ENCODE results near the gene TENT4B. TPM values are rescaled to one million over a fixed set of nuclear protein-coding genes. Genes with fewer than 3 reads are reported as not detected.

Gene TENT4B
- total and polyA plus RNA-seq, 2 experiments from 2014 or later = 7.7 to 14.8 TPM

DNA sequence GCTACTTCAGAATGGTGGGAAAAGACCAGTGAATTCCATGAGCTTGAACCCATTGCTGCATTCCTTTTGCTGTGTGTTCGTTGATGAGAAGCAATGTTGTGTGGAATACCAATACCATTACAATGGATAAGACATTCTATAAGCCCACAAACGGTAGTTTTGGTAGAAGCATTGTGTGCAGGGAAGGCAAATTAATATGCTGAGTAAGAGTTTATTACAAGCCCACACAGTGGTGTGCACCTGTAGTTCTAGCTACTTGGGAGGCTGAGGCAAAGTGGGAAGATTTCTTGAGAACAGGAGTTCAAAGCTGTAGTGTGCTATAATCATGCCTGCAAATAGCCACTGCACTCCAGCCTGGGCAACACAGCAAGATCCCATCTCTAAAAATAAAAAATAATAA is 19.9 kb upstream of the TENT4B start:
- Histone ChIP-seq H3K4me2 (no peak overlapping the region), H3K27ac (no peak overlapping the region), H4K20me1 (ENCODE audit: insufficient read depth, poor library complexity, severe bottlenecking) (no peaks in the 10 kb centered on the region), H3K4me1 (ENCODE audit: insufficient read depth) (no peaks in the 10 kb centered on the region), H3K27me3 (no peaks in the 10 kb centered on the region), H3K79me2 (no peaks in the 10 kb centered on the region), H3K36me3 (replicated peaks; ENCODE audit: insufficient read depth, low read depth) (no peaks in the 10 kb centered on the region), H2AFZ (no peak overlapping the region), H3K4me3 (no peak overlapping the region), H3K9me3 (ENCODE audit: low read depth) (no peaks in the 10 kb centered on the region), H3K9me2 (replicated peaks; ENCODE audit: insufficient read depth) (no peaks in the 10 kb centered on the region)
- TF ChIP-seq, protein P1, sequence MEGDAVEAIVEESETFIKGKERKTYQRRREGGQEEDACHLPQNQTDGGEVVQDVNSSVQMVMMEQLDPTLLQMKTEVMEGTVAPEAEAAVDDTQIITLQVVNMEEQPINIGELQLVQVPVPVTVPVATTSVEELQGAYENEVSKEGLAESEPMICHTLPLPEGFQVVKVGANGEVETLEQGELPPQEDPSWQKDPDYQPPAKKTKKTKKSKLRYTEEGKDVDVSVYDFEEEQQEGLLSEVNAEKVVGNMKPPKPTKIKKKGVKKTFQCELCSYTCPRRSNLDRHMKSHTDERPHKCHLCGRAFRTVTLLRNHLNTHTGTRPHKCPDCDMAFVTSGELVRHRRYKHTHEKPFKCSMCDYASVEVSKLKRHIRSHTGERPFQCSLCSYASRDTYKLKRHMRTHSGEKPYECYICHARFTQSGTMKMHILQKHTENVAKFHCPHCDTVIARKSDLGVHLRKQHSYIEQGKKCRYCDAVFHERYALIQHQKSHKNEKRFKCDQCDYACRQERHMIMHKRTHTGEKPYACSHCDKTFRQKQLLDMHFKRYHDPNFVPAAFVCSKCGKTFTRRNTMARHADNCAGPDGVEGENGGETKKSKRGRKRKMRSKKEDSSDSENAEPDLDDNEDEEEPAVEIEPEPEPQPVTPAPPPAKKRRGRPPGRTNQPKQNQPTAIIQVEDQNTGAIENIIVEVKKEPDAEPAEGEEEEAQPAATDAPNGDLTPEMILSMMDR (IDR thresholded peaks at IDR 0.05; ENCODE audit: poor library complexity) = no peak
- TF ChIP-seq EZH2 (IDR thresholded peaks at IDR 0.05; ENCODE audit: borderline replicate concordance) (no peak), EZH2phosphoT487 (IDR thresholded peaks at IDR 0.05; ENCODE audit: low read depth, severe bottlenecking, unreplicated experiment) (no peak)
- DNase-seq (ENCODE audit: low spot score) = no peak
- WGBS (ENCODE audit: low lambda C conversion rate, missing lambda C conversion rate) = 63% methylated on average over 2 of the region's 2 CpGs

DNA sequence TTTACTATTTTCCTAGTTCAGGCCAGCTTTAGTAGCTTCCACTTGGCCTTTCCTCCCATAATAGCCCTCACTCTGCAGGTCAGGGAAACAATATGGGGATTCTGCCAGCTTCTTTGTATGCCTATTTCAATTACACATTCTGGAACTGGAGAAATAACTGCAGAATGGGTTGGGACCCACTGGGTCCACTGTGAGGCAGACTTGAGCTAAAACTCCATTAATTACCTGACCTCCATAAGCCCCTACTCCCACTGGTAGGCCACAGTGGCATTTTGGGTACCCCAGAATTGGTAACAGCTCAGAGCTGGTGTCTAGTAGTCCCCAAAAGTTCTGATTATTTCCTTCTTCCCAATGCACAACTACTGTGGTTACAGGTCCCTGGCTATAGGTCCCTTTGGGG is 16.7 kb upstream of the TENT4B start:
- no peaks in the 10 kb centered on the region for H3K36me3 ChIP-seq (replicated peaks; ENCODE audit: insufficient read depth, low read depth)
- no peak overlapping the region for H3K4me2 ChIP-seq
- H3K27ac ChIP-seq = no peak overlapping the region
- H3K4me3 ChIP-seq = no peak overlapping the region
- no peaks in the 10 kb centered on the region for H3K27me3 ChIP-seq
- H3K9me2 ChIP-seq (replicated peaks; ENCODE audit: insufficient read depth) = no peaks in the 10 kb centered on the region
- no peaks in the 10 kb centered on the region for H3K4me1 ChIP-seq (ENCODE audit: insufficient read depth)
- no peaks in the 10 kb centered on the region for H3K9me3 ChIP-seq (ENCODE audit: low read depth)
- H2AFZ ChIP-seq = no peak overlapping the region
- no peaks in the 10 kb centered on the region for H4K20me1 ChIP-seq (ENCODE audit: insufficient read depth, poor library complexity, severe bottlenecking)
- no peak for DNase-seq (ENCODE audit: low spot score)
- no peaks in the 10 kb centered on the region for H3K79me2 ChIP-seq
- TF ChIP-seq EZH2phosphoT487 (IDR thresholded peaks at IDR 0.05; ENCODE audit: low read depth, severe bottlenecking, unreplicated experiment) (no peak), EZH2 (IDR thresholded peaks at IDR 0.05; ENCODE audit: borderline replicate concordance) (no peak)
- TF ChIP-seq, protein P1 (IDR thresholded peaks at IDR 0.05; ENCODE audit: poor library complexity) = no peak

DNA sequence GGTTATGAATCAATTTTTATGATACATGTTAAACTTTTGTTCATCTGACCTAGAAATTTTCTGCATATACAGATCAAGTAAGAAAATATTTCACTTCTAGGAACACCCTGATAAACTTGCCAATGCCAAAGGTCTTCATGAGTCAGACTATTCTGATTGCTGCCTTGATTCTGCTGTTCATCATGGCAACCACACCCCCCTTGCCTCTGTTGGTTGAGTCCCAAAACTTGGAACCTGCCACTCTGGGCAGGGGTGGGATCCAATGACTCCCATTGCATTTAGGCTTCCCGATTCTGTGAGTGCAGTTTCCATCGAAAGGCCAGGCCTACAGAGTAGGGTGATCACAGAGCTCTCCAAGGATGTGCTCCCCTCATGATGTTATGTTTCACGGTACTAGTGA is 15.8 kb upstream of the TENT4B start:
- Histone ChIP-seq H3K4me2 (no peak overlapping the region), H3K4me1 (ENCODE audit: insufficient read depth) (no peaks in the 10 kb centered on the region), H4K20me1 (ENCODE audit: insufficient read depth, poor library complexity, severe bottlenecking) (no peaks in the 10 kb centered on the region), H3K36me3 (replicated peaks; ENCODE audit: insufficient read depth, low read depth) (no peaks in the 10 kb centered on the region), H3K9me2 (replicated peaks; ENCODE audit: insufficient read depth) (no peaks in the 10 kb centered on the region), H3K9me3 (ENCODE audit: low read depth) (no peaks in the 10 kb centered on the region), H3K79me2 (no peaks in the 10 kb centered on the region), H3K27me3 (no peaks in the 10 kb centered on the region), H3K27ac (no peak overlapping the region), H3K4me3 (no peak overlapping the region), H2AFZ (no peak overlapping the region)
- 90% methylated on average over 3 of the region's 3 CpGs for WGBS (ENCODE audit: low lambda C conversion rate, missing lambda C conversion rate)
- no peak for DNase-seq (ENCODE audit: low spot score)
- TF ChIP-seq, protein P1 (IDR thresholded peaks at IDR 0.05; ENCODE audit: poor library complexity) = no peak
- TF ChIP-seq EZH2phosphoT487 (IDR thresholded peaks at IDR 0.05; ENCODE audit: low read depth, severe bottlenecking, unreplicated experiment) (no peak), EZH2 (IDR thresholded peaks at IDR 0.05; ENCODE audit: borderline replicate concordance) (no peak)

DNA sequence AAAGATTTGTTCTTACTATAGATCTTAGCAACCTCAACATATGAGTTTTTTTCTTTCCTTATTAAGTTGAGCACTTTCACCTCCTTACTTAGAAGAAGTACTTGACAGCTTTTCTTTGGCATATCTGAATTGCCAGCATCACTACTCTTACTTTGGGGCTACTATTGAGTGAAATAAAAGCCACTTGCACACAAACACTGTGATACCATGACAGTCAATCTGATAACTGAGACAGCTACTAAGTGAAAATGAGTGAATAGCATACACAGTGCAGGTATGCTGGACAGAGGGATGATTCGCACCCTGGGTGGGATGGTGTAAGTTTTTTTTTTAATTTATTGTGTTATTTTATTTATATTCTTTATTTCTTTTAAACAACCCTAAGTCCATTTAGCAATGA is 13.5 kb upstream of the TENT4B start:
- Histone ChIP-seq H3K9me3 (ENCODE audit: low read depth) (no peaks in the 10 kb centered on the region), H3K4me3 (no peak overlapping the region), H3K9me2 (replicated peaks; ENCODE audit: insufficient read depth) (no peaks in the 10 kb centered on the region), H3K4me2 (no peak overlapping the region), H3K27me3 (no peaks in the 10 kb centered on the region), H3K79me2 (no peaks in the 10 kb centered on the region), H3K36me3 (replicated peaks; ENCODE audit: insufficient read depth, low read depth) (no peaks in the 10 kb centered on the region), H4K20me1 (ENCODE audit: insufficient read depth, poor library complexity, severe bottlenecking) (no peaks in the 10 kb centered on the region), H2AFZ (no peak overlapping the region), H3K27ac (no peak overlapping the region), H3K4me1 (ENCODE audit: insufficient read depth) (no peaks in the 10 kb centered on the region)
- DNase-seq (ENCODE audit: low spot score) = no peak
- TF ChIP-seq EZH2phosphoT487 (IDR thresholded peaks at IDR 0.05; ENCODE audit: low read depth, severe bottlenecking, unreplicated experiment) (no peak), EZH2 (IDR thresholded peaks at IDR 0.05; ENCODE audit: borderline replicate concordance) (no peak)
- TF ChIP-seq, protein P1 (IDR thresholded peaks at IDR 0.05; ENCODE audit: poor library complexity) = no peak
- WGBS (ENCODE audit: low lambda C conversion rate, missing lambda C conversion rate) = 100% methylated on average over 1 of the region's 1 CpG

Data from hepatocyte (in vitro differentiated cells).